Adrenal gland (tissue), 12 donors: ENCODE results near the gene SLC9A9. TPM values are rescaled to one million over a fixed set of nuclear protein-coding genes. Genes with fewer than 3 reads are reported as not detected.
A peak's percentile ranks its signal among the peaks of the same experiment; 100 is the strongest.
"Not testable (repeated sequence)": the region's sequence is repeated elsewhere in the genome, so short reads cannot be mapped to it uniquely, and the experiment has no call there.

ENCODE experiments used
- DNase-seq, 7 donors: peaks; one replicate each; pipeline ENCODE4 v3.0.0-alpha.2; 2019 to 2020
- H3K27ac ChIP-seq, 5 donors: fragments of 200-600 bp; sonication (generic) in 4 of 5; 1 replicate in 3 of 5; 2 replicates in 2 of 5; pipeline versions ENCODE4 v1.5.1 to v1.8.0; 2016 to 2020; ENCODE audit warnings: mild to moderate bottlenecking in 1 of 5
- H3K27me3 ChIP-seq: fragments of 200-600 bp; 2 replicates; pipeline ENCODE4 v1.8.0; 2021
- H3K36me3 ChIP-seq, 2 donors: fragments of 200-600 bp; replicated peaks in 1 of 2; 1 replicate in 1 of 2; 2 replicates in 1 of 2; pipeline versions ENCODE4 v1.5.1 to v1.8.0; 2018 to 2022
- H3K4me1 ChIP-seq, 2 donors: fragments of 200-600 bp; replicated peaks in 1 of 2; 1 replicate in 1 of 2; 2 replicates in 1 of 2; pipeline versions ENCODE4 v1.5.1 to v1.8.0; 2018 to 2021
- H3K4me3 ChIP-seq, 4 donors: fragments of 200-600 bp; sonication (generic) in 3 of 4; one replicate each; pipeline ENCODE4 v1.5.1; 2016 to 2018
- H3K9me3 ChIP-seq, 3 donors: fragments of 200-600 bp; sonication (generic) in 1 of 3; replicated peaks in 1 of 3; 1 replicate in 2 of 3; 2 replicates in 1 of 3; pipeline versions ENCODE4 v1.5.1 to v1.8.0; 2016 to 2021
- POLR2A ChIP-seq, 2 donors: fragments of 450-650 bp; IDR thresholded peaks; one replicate each; pipeline ENCODE4 v1.6.1; 2017; ENCODE audit warnings: antibody characterized with exemption in 2 of 2, mild to moderate bottlenecking in 2 of 2, moderate library complexity in 1 of 2
- WGBS, 4 donors: extraction: QIAGEN DNeasy Blood & Tissue Kit in 2 of 4; methylation state at CpG; one replicate each; pipeline versions ENCODE4 v1.1.5 to v1.1.7; 2013 to 2017; 5-methylcytosine and 5-hydroxymethylcytosine counted together
- intact Hi-C, 2 donors: fragments of 100-400 bp; cut with DNase I; formaldehyde crosslinking; loops; one replicate each; pipeline versions ENCODE4 v1.14.1 to v1.15.0; 2022 to 2023
- polyA plus RNA-seq, 3 donors: library from polyadenylated mRNA; stranded (reverse); fragments of 200-250 nt in 2 of 3; fragments of 350-450 nt in 1 of 3; fragmentation: Illumina TruSeq in 1 of 3; extraction: RNeasy Lipid Tissue Mini Kit (QIAGEN cat#74804) in 1 of 3; gene quantifications; one replicate each; pipeline ENCODE4 v1.2.3, GENCODE V29; 2013 to 2014
- total RNA-seq, 9 donors: library from RNA; depleted of rRNA in 4 of 9; stranded (reverse); fragments of >200 nt in 4 of 9; fragments of 120-200 nt in 1 of 9; fragmentation: NEBNext Ultra II Directional in 1 of 9; extraction: Animal tissue kit (Norgen Biotek cat#: 25700) in 1 of 9; gene quantifications; one replicate each; pipeline versions ENCODE4 v1.1.0 to v1.2.4, GENCODE V29; 2013 to 2023
- TF ChIP-seq, protein P1 (sequence below), 6 experiments: fragments of 450-650 bp in 4 of 6; fragments of 200-600 bp in 2 of 6; sonication (generic) in 1 of 6; IDR thresholded peaks; 1 replicate in 5 of 6; 2 replicates in 1 of 6; pipeline versions ENCODE4 v1.5.1 to v1.8.0; 2016 to 2021; ENCODE audit warnings: antibody characterized with exemption in 6 of 6, mild to moderate bottlenecking in 2 of 6, moderate library complexity in 1 of 6
- donor health status: healthy with polysubstance abuse.
- donor health status: Bipolar disorder and iron deficiency.
- donor health status: DM: yes; HTN: yes; CAD: no.
- donor health status: DM: no; HTN: no; CAD: no.
- donor health status: DM: no; HTN: no; CAD: no.
- donor health status: DM: yes; HTN: yes; CAD: no.

Gene SLC9A9
- total and polyA plus RNA-seq, 12 donors = 4.2 to 23.7 (median 13.5) TPM

- Histone ChIP-seq H3K4me3 (no peak overlapping the region), H3K27me3 (no peaks in the 10 kb centered on the region), H3K36me3 (no peaks in the 10 kb centered on the region), H3K4me1 (peaks cover 11 to 19% of the 10 kb centered on the region in 2 donors), H3K9me3 (no peaks in the 10 kb centered on the region), H3K27ac (peak overlapping the region in 1 of 5 donors; percentile 20)
- intact Hi-C loops = no loop called here
- TF ChIP-seq POLR2A (IDR thresholded peaks at IDR 0.05) = no peak
- TF ChIP-seq, protein P1, sequence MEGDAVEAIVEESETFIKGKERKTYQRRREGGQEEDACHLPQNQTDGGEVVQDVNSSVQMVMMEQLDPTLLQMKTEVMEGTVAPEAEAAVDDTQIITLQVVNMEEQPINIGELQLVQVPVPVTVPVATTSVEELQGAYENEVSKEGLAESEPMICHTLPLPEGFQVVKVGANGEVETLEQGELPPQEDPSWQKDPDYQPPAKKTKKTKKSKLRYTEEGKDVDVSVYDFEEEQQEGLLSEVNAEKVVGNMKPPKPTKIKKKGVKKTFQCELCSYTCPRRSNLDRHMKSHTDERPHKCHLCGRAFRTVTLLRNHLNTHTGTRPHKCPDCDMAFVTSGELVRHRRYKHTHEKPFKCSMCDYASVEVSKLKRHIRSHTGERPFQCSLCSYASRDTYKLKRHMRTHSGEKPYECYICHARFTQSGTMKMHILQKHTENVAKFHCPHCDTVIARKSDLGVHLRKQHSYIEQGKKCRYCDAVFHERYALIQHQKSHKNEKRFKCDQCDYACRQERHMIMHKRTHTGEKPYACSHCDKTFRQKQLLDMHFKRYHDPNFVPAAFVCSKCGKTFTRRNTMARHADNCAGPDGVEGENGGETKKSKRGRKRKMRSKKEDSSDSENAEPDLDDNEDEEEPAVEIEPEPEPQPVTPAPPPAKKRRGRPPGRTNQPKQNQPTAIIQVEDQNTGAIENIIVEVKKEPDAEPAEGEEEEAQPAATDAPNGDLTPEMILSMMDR (IDR thresholded peaks at IDR 0.05) = no peak
- DNase-seq = peak in 1 of 7 donors; percentile 20
- 40 to 64% (median 47%) methylated on average over 3 of the region's 3 CpGs for WGBS, 4 donors
These were observed 39.1 kb downstream of the SLC9A9 start for GRCh38 chr3:143809121-143809621.

GRCh38 chr3:143808030-143808429, 40.2 kb downstream of the SLC9A9 start:
- Histone ChIP-seq H3K27ac (no peak overlapping the region), H3K9me3 (no peaks in the 10 kb centered on the region), H3K4me1 (peaks cover 11 to 19% of the 10 kb centered on the region in 2 donors), H3K36me3 (no peaks in the 10 kb centered on the region), H3K4me3 (no peak overlapping the region), H3K27me3 (no peaks in the 10 kb centered on the region)
- intact Hi-C loops = no loop called here
- no peak for DNase-seq
- TF ChIP-seq POLR2A (IDR thresholded peaks at IDR 0.05) = no peak
- TF ChIP-seq, protein P1 (IDR thresholded peaks at IDR 0.05) = no peak
- 57 to 75% (median 59%) methylated on average over 2 of the region's 2 CpGs for WGBS, 4 donors

DNA sequence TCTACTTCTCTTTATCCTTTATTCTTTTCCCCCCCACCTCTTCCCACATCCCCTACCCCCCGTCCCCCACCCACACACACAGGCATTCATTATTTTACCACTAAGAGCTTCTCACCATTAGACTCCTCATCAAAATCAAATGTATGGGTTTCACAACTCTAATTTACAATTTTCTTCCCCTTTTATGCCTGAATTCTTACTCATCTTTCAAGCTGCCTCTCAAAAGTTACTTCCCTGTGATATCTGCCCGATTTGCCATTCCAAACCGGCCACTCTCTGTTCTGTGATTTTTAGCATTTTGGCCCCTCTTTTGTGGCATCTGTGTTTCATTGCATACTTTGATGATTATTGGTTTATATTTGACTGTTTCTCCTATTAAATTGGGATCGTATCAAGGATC, 42.2 kb downstream of the SLC9A9 start:
- Histone ChIP-seq H3K4me1 (peaks cover 8 to 10% of the 10 kb centered on the region in 2 donors), H3K27ac (no peak overlapping the region), H3K9me3 (no peaks in the 10 kb centered on the region), H3K36me3 (no peaks in the 10 kb centered on the region), H3K27me3 (no peaks in the 10 kb centered on the region), H3K4me3 (no peak overlapping the region)
- 77 to 87% (median 80%) methylated on average over 4 of the region's 4 CpGs for WGBS, 4 donors
- intact Hi-C loops = no loop called here
- DNase-seq = no peak
- no peak for TF ChIP-seq POLR2A (IDR thresholded peaks at IDR 0.05)
- TF ChIP-seq, protein P1 (IDR thresholded peaks at IDR 0.05) = no peak

DNA sequence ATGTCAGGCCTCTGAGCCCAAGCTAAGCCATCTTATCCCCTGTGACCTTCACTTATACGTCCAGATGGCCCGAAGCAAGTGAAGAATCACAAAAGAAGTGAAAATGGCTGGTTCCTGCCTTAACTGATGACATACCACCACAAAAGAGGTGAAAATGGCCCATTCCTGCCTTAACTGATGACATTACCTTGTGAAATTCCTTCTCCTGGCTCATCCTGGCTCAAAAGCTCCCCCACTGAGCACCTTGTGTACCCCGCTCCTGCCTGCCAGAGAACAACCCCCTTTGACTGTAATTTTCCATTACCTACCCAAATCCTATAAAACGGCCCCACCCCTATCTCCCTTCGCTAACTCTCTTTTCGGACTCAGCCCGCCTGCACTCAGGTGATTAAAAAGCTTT, 42.8 kb downstream of the SLC9A9 start:
- H3K4me3 ChIP-seq, H3K27me3 ChIP-seq, H3K36me3 ChIP-seq, H3K9me3 ChIP-seq, DNase-seq, H3K27ac ChIP-seq, H3K4me1 ChIP-seq, intact Hi-C loops: not testable (repeated sequence)
- WGBS, 4 donors = 89 to 93% (median 92%) methylated on average over 7 of the region's 7 CpGs

DNA sequence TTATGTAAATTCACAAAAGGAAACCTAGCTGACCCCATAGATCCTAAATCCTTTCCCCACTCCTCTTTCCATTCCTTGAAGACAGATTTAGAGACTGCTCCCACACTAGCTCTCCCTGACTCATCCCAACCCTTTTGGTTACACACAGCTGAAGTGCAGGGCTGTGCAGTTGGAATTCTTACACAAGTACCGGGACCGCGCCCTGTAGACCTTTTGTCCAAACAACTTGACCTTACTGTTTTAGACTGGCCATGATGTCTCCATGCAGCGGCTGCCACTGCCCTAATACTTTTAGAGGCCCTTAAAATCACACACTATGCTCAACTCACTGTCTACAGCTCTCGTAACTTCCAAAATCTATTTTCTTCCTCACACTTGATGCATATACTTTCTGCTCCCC, 47.2 kb downstream of the SLC9A9 start:
- WGBS, 4 donors = 79 to 96% (median 84%) methylated on average over 5 of the region's 5 CpGs
- H3K4me3 ChIP-seq, intact Hi-C loops: not testable (repeated sequence)

GRCh38 chr3:143798151-143798550, 50.1 kb downstream of the SLC9A9 start:
- H3K27ac ChIP-seq, H3K27me3 ChIP-seq, H3K4me1 ChIP-seq, DNase-seq, intact Hi-C loops, H3K9me3 ChIP-seq, H3K36me3 ChIP-seq, H3K4me3 ChIP-seq: not testable (repeated sequence)
- 93 to 95% (median 94%) methylated on average over 7 of the region's 7 CpGs for WGBS, 4 donors

More for the DNA sequence above, 47.2 kb downstream of the SLC9A9 start:
- H3K27ac ChIP-seq, H3K27me3 ChIP-seq, H3K36me3 ChIP-seq, H3K4me1 ChIP-seq, H3K9me3 ChIP-seq: not testable (repeated sequence)
- DNase-seq = peak in 4 of 7 donors; percentile 16 to 61 (median 37)
